ENCODE results near the gene CEMP1.
"Not testable (repeated sequence)": the region's sequence is repeated elsewhere in the genome, so short reads cannot be mapped to it uniquely, and the experiment has no call there.

GRCh38 chr16:2560798-2561133 is 29.6 kb upstream of the CEMP1 start:
- not testable (repeated sequence) for TF ChIP-seq EZH2phosphoT487, EZH2 (IDR thresholded peaks at IDR 0.05)
- peak; percentile 51 for TF ChIP-seq CTCF (IDR thresholded peaks at IDR 0.05)

Data from neural progenitor cell (in vitro differentiated cells).